ENCODE measurements around the gene CREB3L2.

- TF ChIP-seq, protein P1, sequence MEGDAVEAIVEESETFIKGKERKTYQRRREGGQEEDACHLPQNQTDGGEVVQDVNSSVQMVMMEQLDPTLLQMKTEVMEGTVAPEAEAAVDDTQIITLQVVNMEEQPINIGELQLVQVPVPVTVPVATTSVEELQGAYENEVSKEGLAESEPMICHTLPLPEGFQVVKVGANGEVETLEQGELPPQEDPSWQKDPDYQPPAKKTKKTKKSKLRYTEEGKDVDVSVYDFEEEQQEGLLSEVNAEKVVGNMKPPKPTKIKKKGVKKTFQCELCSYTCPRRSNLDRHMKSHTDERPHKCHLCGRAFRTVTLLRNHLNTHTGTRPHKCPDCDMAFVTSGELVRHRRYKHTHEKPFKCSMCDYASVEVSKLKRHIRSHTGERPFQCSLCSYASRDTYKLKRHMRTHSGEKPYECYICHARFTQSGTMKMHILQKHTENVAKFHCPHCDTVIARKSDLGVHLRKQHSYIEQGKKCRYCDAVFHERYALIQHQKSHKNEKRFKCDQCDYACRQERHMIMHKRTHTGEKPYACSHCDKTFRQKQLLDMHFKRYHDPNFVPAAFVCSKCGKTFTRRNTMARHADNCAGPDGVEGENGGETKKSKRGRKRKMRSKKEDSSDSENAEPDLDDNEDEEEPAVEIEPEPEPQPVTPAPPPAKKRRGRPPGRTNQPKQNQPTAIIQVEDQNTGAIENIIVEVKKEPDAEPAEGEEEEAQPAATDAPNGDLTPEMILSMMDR (IDR thresholded peaks at IDR 0.05), result no peak
- no peak for TF ChIP-seq EZH2 (IDR thresholded peaks at IDR 0.05; ENCODE audit: borderline replicate concordance, insufficient read depth, low read depth, low read length, poor library complexity, severe bottlenecking)
Measured at GRCh38 chr7:137951700-137952425, 50.0 kb downstream of the CREB3L2 start.

Measured in B cell (primary cell).